HCT116 (cell line): ENCODE data around the gene AP2A1. TPM values are rescaled to one million over a fixed set of nuclear protein-coding genes. Genes with fewer than 3 reads are reported as not detected.

Experiments
- ATAC-seq: fragments of 200-7000 bp; cut with Tn5 transposase; 2 replicates; pipeline ENCODE4 v1.9.1; 2020; ENCODE audit warnings: mild to moderate bottlenecking, moderate library complexity
- BruUV-seq: library from RNA; stranded (reverse); fragments of 400-500 nt; replicated peaks from 2 replicates; lab custom pipeline; 2021; lab: Mats Ljungman, UMichigan
- CTCF ChIA-PET: fragments of 300-600 bp; sonication (Branson Sonifier 250); formaldehyde crosslinking; loops from one replicate; lab custom pipeline; 2021; ENCODE audit warnings: antibody characterized with exemption; lab: Charles Lee
- POLR2A ChIA-PET: fragments of 300-600, 350-600 bp; sonication (Branson Sonifier 250); formaldehyde crosslinking; loops from one replicate; lab custom pipeline; 2021; ENCODE audit warnings: antibody characterized with exemption; lab: Charles Lee
- RAD21 ChIA-PET, 2 experiments: fragments of 300-600 bp; sonication (Branson Sonifier 250); formaldehyde crosslinking; loops; one replicate each; lab custom pipeline; 2023; ENCODE audit warnings: low total read pairs in 2 of 2; ENCODE audit not compliant: uncharacterized antibody in 2 of 2, unreplicated experiment in 2 of 2, low non-redundant PET in 1 of 2; lab: Charles Lee
- DNase-seq: peaks from one replicate; pipeline ENCODE4 v3.0.0-alpha.2; 2010; ENCODE audit warnings: low read depth, low spot score
- H2AFZ ChIP-seq: fragments of 200-600 bp; shearing (Covaris generic), sonication (generic); 2 replicates; pipeline ENCODE4 v1.6.1; 2017; ENCODE audit warnings: low read depth, mixed run types, mixed read lengths, antibody characterized with exemption, low read length; ENCODE audit not compliant: poor library complexity, severe bottlenecking
- H3K27ac ChIP-seq: 2 replicates; pipeline ENCODE4 v1.5.1; 2012; ENCODE audit warnings: low read depth, low read length
- H3K27me3 ChIP-seq: fragments of 200-600 bp; sonication (generic); 2 replicates; pipeline ENCODE4 v1.6.1; 2016; ENCODE audit warnings: mixed run types, low read length, mixed read lengths; ENCODE audit not compliant: insufficient read depth
- H3K36me3 ChIP-seq, 2 experiments: fragments of 200-500 bp in 1 of 2; fragments of 200-600 bp in 1 of 2; sonication (Bioruptor generic) in 1 of 2; sonication (generic) in 1 of 2; 2 replicates each; pipeline versions ENCODE4 v1.5.1 to v1.6.1; 2014 to 2016; ENCODE audit warnings: low read length in 2 of 2, inconsistent platforms in 1 of 2, mixed read lengths in 1 of 2, mixed run types in 1 of 2; ENCODE audit not compliant: insufficient read depth in 2 of 2, control insufficient read depth in 1 of 2
- H3K4me1 ChIP-seq, 2 experiments: fragments of 200-600 bp in 1 of 2; sonication (generic) in 1 of 2; 2 replicates each; pipeline versions ENCODE4 v1.5.1 to v1.6.1; 2012 to 2017; ENCODE audit warnings: low read length in 2 of 2, inconsistent platforms in 1 of 2, mild to moderate bottlenecking in 1 of 2, mixed read lengths in 1 of 2, mixed run types in 1 of 2, moderate library complexity in 1 of 2; ENCODE audit not compliant: insufficient read depth in 2 of 2, control insufficient read depth in 1 of 2
- H3K4me2 ChIP-seq: fragments of 200-600 bp; sonication (generic); 2 replicates; pipeline ENCODE4 v1.6.1; 2017; ENCODE audit warnings: mixed run types, low read length, mixed read lengths
- H3K4me3 ChIP-seq, 2 experiments: fragments of 200-600 bp in 1 of 2; sonication (generic) in 1 of 2; replicated peaks in 1 of 2; 2 replicates each; pipeline ENCODE4 v1.5.1; 2011 to 2016; ENCODE audit warnings: low read length in 2 of 2, control low read depth in 1 of 2, low read depth in 1 of 2, mild to moderate bottlenecking in 1 of 2, mixed read lengths in 1 of 2, mixed run types in 1 of 2
- H3K79me2 ChIP-seq: fragments of 200-600 bp; sonication (generic); 2 replicates; pipeline ENCODE4 v1.6.1; 2017; ENCODE audit warnings: mild to moderate bottlenecking, mixed run types, low read length, moderate library complexity, mixed read lengths; ENCODE audit not compliant: insufficient read depth
- H3K9ac ChIP-seq: fragments of 200-600 bp; sonication (generic); 2 replicates; pipeline ENCODE4 v1.6.1; 2016; ENCODE audit warnings: low read length, mixed read lengths
- H3K9me2 ChIP-seq: fragments of 200-600 bp; sonication (generic), shearing (Covaris generic); 2 replicates; pipeline ENCODE4 v1.6.1; 2017; ENCODE audit warnings: mixed run types, mild to moderate bottlenecking, moderate library complexity; ENCODE audit not compliant: insufficient read depth
- H3K9me3 ChIP-seq, 2 experiments: fragments of 200-500 bp in 1 of 2; fragments of 200-600 bp in 1 of 2; sonication (Bioruptor generic) in 1 of 2; sonication (generic) in 1 of 2; 2 replicates each; pipeline ENCODE4 v1.6.1; 2014 to 2017; ENCODE audit warnings: low read length in 2 of 2, mixed read lengths in 2 of 2, inconsistent platforms in 1 of 2, low read depth in 1 of 2, mild to moderate bottlenecking in 1 of 2, mixed run types in 1 of 2, moderate library complexity in 1 of 2; ENCODE audit not compliant: control insufficient read depth in 1 of 2, insufficient read depth in 1 of 2
- H4K20me1 ChIP-seq: fragments of 200-600 bp; sonication (generic), shearing (Covaris generic); 2 replicates; pipeline ENCODE4 v1.6.1; 2017; ENCODE audit warnings: mixed run types, mild to moderate bottlenecking, moderate library complexity; ENCODE audit not compliant: insufficient read depth
- ATF3 ChIP-seq: IDR thresholded peaks from 2 replicates; pipeline ENCODE4 v1.6.1; 2012
- CBX3 ChIP-seq: IDR thresholded peaks from 2 replicates; pipeline ENCODE4 v1.6.1; 2012; ENCODE audit warnings: low read depth
- CTCF ChIP-seq, 3 experiments: fragments of 200-600 bp in 1 of 3; sonication (generic) in 1 of 3; IDR thresholded peaks in 2 of 3; conservative IDR thresholded peaks in 1 of 3; 2 replicates each; pipeline ENCODE4 v1.5.1; 2012 to 2017; ENCODE audit warnings: low read depth in 2 of 3, low read length in 2 of 3, antibody characterized with exemption in 1 of 3, borderline replicate concordance in 1 of 3, control low read depth in 1 of 3, mild to moderate bottlenecking in 1 of 3, mixed read lengths in 1 of 3, mixed run types in 1 of 3, moderate library complexity in 1 of 3; ENCODE audit not compliant: insufficient read depth in 1 of 3
- EZH2phosphoT487 ChIP-seq: fragments of 200-600 bp; IDR thresholded peaks from 2 replicates; pipeline ENCODE4 v1.6.1; 2018; ENCODE audit warnings: antibody characterized with exemption, borderline replicate concordance
- FOSL1 ChIP-seq: IDR thresholded peaks from 2 replicates; pipeline ENCODE4 v1.6.1; 2012; ENCODE audit warnings: low read depth
- MAX ChIP-seq: IDR thresholded peaks from 2 replicates; pipeline ENCODE4 v1.6.1; 2012
- POLR2A ChIP-seq: IDR thresholded peaks from 2 replicates; pipeline ENCODE4 v1.7.0; 2011; ENCODE audit warnings: borderline replicate concordance; ENCODE audit not compliant: insufficient read depth, insufficient read length; ENCODE audit errors: extremely low read depth
- POLR2AphosphoS5 ChIP-seq: IDR thresholded peaks from 2 replicates; pipeline ENCODE4 v1.6.1; 2011; ENCODE audit warnings: mild to moderate bottlenecking, low read depth, low read length, moderate library complexity
- SIN3A ChIP-seq: IDR thresholded peaks from 2 replicates; pipeline ENCODE4 v1.6.1; 2012; ENCODE audit warnings: low read depth
- TCF7L2 ChIP-seq: IDR thresholded peaks from 2 replicates; pipeline ENCODE4 v1.7.0; 2011; ENCODE audit warnings: borderline replicate concordance, inconsistent platforms; ENCODE audit not compliant: insufficient read depth, insufficient read length; ENCODE audit errors: extremely low read depth
- ZNF274 ChIP-seq: fragments of 200-500 bp; sonication (Bioruptor generic); IDR thresholded peaks from 2 replicates; pipeline ENCODE4 v1.6.1; 2014; ENCODE audit warnings: mild to moderate bottlenecking, low read depth, low read length, inconsistent platforms
- intact Hi-C: fragments of 100-400 bp; cut with micrococcal nuclease; formaldehyde crosslinking; loops from 2 replicates; pipeline ENCODE4 v1.10.0; 2022
- total RNA-seq: library from RNA; stranded (reverse); gene quantifications from one replicate; pipeline ENCODE4 v1.2.1, GENCODE V29; 2021; ENCODE audit not compliant: unreplicated experiment

AP2A1 gene
- total RNA-seq, 1 experiment from 2014 or later = 102 TPM

- no TSS peak for BruUV-seq
- POLR2A ChIA-PET = no interaction called here
- no peaks in the 10 kb centered on the region for H3K9me2 ChIP-seq
- RAD21 ChIA-PET = no interaction called here
- no peak overlapping the region for H3K4me2 ChIP-seq
- H3K79me2 ChIP-seq = no peaks in the 10 kb centered on the region
- H3K4me1 ChIP-seq = peaks cover 11 to 21% of the 10 kb centered on the region in 2 experiments
- no peaks in the 10 kb centered on the region for H4K20me1 ChIP-seq
- ATAC-seq = no peak
- H3K36me3 ChIP-seq = peaks cover 2 to 10% of the 10 kb centered on the region in 2 experiments; a peak in 2 of 4 replicates
- H3K4me3 ChIP-seq = no peak overlapping the region
- no peak overlapping the region for H3K27ac ChIP-seq
- CTCF ChIA-PET = no interaction called here
- intact Hi-C loops = no loop called here
- no peaks in the 10 kb centered on the region for H3K9me3 ChIP-seq
- no peak overlapping the region for H3K9ac ChIP-seq
- H3K27me3 ChIP-seq = no peaks in the 10 kb centered on the region
- DNase-seq = no peak
- no peak for TF ChIP-seq EZH2phosphoT487
- no peak for TF ChIP-seq SIN3A
- TF ChIP-seq ZNF274 = no peak
- TF ChIP-seq ATF3 = no peak
- TF ChIP-seq MAX = no peak
- no peak for TF ChIP-seq CBX3
- no peak for TF ChIP-seq POLR2A
- no peak for TF ChIP-seq POLR2AphosphoS5
- no peak for TF ChIP-seq CTCF (IDR thresholded peaks at IDR 0.05 in 2 of 3, conservative IDR thresholded peaks at IDR 0.05 in 1 of 3; ENCODE audit: borderline replicate concordance in 1 of 3, insufficient read depth in 1 of 3, low read depth in 2 of 3, low read length in 2 of 3)
- TF ChIP-seq TCF7L2 = no peak
- TF ChIP-seq FOSL1 = no peak
- no peak overlapping the region for H2AFZ ChIP-seq
Observed at GRCh38 chr19:49782515-49782914, 15.7 kb downstream of the AP2A1 start.
